H1 (cell line): ENCODE data around the gene TIAM2.

Experiments used
- CTCF ChIP-seq, 3 experiments: IDR thresholded peaks; 1 replicate in 2 of 3; 2 replicates in 1 of 3; pipeline versions ENCODE4 v1.5.1 to v1.6.1; 2011; ENCODE audit warnings: low read length in 3 of 3, mild to moderate bottlenecking in 3 of 3, inconsistent platforms in 2 of 3, low read depth in 1 of 3, moderate library complexity in 1 of 3; ENCODE audit not compliant: insufficient read depth in 1 of 3; ENCODE audit errors: control extremely low read depth in 1 of 3
- EZH2 ChIP-seq: fragments of 200-600 bp; sonication (generic); IDR thresholded peaks from 2 replicates; pipeline ENCODE4 v1.7.1; 2012; ENCODE audit warnings: low read depth, mild to moderate bottlenecking, moderate library complexity, low read length, inconsistent platforms; ENCODE audit not compliant: severe bottlenecking
- POLR2A ChIP-seq, 2 experiments: IDR thresholded peaks; 1 replicate in 1 of 2; 2 replicates in 1 of 2; pipeline ENCODE4 v1.6.1; 2011; ENCODE audit warnings: low read depth in 2 of 2, low read length in 2 of 2, mild to moderate bottlenecking in 2 of 2; ENCODE audit errors: control extremely low read depth in 1 of 2
- RFX5 ChIP-seq: IDR thresholded peaks from 2 replicates; pipeline ENCODE4 v1.6.1; 2011; ENCODE audit warnings: low read depth, low read length, improper control_type of control experiment, borderline replicate concordance
- TF ChIP-seq, protein P1 (sequence below): IDR thresholded peaks from 2 replicates; pipeline ENCODE4 v1.6.1; 2011; ENCODE audit warnings: low read length, improper control_type of control experiment

GRCh38 chr6:155228546-155229166, 233.5 kb downstream of the TIAM2 start:
- TF ChIP-seq RFX5 (no peak), CTCF (IDR thresholded peaks at IDR 0.05; ENCODE audit: control extremely low read depth in 1 of 3, insufficient read depth in 1 of 3, low read depth in 1 of 3, low read length in 3 of 3) (no peak), POLR2A (IDR thresholded peaks at IDR 0.05; ENCODE audit: control extremely low read depth in 1 of 2, low read depth in 2 of 2, low read length in 2 of 2) (no peak), EZH2 (no peak)
- TF ChIP-seq, protein P1, sequence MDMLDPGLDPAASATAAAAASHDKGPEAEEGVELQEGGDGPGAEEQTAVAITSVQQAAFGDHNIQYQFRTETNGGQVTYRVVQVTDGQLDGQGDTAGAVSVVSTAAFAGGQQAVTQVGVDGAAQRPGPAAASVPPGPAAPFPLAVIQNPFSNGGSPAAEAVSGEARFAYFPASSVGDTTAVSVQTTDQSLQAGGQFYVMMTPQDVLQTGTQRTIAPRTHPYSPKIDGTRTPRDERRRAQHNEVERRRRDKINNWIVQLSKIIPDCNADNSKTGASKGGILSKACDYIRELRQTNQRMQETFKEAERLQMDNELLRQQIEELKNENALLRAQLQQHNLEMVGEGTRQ: no peak
